COR-L47 (cell line): ENCODE results near the gene SYPL2.
"Not testable (repeated sequence)": the region's sequence is repeated elsewhere in the genome, so short reads cannot be mapped to it uniquely, and the experiment has no call there.

Source experiments
- DNase-seq: peaks from one replicate; lab custom pipeline; 2025; lab: John Stamatoyannopoulos, UW

Gene SYPL2

DNA sequence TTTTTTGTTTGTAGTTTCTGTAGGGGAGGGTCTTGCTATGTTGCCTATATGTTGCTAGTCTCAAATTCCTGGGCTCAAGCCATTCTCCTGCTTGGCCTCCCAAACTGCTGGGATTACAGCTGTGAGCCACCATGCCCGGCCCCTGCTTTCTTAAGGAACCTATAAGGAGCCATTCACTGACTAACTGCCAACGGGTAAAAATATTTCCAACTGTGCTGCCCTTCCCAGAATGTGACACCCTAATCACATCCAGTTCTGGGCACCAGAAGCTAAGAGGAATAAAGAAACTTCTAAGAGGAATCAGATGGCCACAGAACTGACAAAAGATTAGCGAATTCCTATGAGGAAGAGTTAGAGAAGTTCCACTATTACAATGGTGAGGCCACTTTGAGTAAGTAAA, 6.4 kb downstream of the SYPL2 start:
- no peak for DNase-seq

DNA sequence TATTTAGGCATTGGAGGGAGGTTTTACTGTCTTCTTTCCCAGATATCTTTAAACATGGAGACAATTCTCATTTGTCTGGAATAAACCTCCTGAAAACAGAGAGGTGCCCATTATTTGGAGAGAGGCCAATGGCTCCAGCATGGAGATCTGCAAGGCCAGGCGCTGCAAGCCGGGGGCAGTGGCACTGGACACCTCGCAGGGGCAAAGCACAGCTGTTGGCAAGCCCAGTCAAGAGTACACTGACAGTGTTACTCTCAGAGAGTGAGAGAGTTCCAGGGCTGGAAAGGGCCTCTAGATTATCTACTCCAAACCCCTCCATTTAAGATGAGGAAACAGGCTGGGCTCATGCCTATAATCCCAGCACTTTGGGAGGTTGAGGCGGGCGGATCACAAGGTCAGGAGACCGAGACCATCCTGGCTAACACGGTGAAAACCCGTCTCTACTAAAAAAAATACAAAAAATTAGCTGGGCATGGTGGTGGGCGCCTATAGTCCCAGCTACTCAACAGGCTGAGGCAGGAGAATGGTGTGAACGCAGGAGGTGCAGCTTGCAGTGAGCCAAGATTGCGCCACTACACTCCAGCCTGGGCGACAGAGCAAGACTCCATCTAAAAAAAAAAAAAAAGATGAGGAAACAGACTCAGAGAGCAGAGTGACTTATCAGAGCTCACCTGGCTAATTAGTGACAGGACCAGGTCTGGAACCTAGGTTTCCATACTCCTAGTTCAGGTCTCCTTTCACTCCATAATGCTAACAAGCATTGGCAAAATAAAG, 7.1 kb downstream of the SYPL2 start:
- DNase-seq = not testable (repeated sequence)

DNA sequence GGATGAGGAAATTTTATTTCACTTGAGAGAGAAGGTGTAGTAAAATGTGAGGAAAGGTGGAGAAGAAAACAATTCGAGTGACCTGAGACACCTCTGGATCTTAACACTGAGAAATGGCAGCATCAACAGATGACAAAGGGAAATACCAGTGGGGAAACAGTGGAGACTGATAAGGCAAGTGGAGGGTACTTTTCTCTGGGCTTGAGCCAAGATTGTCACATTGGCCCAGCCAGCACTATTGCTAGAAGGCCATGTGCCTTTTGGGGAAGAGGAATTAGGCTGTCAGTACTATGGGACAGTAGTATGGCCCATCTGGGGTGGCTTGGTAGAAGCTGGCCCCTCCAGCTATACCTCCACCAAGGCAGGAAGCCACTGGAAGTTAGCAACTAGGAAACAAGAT, 8.4 kb downstream of the SYPL2 start:
- no peak for DNase-seq

DNA sequence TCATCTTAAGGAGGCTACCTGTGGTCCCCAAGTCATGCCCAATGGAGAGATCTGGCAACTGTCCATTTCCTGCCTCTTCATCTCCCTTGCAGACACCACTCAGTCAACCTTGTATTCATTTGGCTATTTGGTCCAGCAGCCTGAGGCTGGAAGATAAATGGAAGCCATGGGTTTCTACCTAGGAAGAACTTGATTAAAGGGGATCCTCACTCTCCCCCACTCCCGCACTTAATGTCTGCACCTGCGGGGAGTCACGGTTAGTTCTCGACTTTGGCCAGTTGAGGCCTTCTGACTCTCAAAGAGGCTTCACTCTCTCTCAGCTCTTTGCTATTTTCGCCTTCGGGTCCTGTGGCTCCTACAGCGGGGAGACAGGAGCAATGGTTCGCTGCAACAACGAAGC, 8.9 kb downstream of the SYPL2 start:
- no peak for DNase-seq

DNA sequence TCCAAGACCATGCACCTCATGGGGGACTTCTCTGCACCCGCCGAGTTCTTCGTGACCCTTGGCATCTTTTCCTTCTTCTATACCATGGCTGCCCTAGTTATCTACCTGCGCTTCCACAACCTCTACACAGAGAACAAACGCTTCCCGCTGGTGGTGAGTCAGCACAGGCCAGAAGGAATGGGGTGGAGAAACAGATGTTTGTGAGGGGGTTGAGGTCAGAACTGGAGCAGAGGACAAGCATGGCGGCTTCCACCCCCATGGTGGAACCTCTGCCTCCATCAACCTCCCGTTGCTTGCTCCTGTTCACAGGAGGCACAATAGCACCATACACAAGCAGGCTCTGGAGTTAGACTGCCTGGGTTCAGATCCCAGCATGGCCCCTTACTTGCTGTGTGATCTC, 10.5 kb downstream of the SYPL2 start:
- DNase-seq = no peak

DNA sequence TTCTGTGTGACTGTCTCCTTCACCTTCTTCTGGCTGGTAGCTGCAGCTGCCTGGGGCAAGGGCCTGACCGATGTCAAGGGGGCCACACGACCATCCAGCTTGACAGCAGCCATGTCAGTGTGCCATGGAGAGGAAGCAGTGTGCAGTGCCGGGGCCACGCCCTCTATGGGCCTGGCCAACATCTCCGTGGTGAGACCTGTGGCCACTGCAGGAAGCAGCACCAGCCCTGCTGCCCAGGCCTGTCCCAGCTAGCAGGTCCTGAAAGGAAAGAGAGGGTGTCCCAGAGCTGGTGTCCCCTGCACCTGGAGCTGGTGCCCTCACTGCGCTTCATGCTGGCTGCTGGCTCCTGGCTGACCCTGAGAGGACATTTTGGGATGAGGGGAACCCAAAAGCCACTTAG, 11.5 kb downstream of the SYPL2 start:
- DNase-seq = no peak

DNA sequence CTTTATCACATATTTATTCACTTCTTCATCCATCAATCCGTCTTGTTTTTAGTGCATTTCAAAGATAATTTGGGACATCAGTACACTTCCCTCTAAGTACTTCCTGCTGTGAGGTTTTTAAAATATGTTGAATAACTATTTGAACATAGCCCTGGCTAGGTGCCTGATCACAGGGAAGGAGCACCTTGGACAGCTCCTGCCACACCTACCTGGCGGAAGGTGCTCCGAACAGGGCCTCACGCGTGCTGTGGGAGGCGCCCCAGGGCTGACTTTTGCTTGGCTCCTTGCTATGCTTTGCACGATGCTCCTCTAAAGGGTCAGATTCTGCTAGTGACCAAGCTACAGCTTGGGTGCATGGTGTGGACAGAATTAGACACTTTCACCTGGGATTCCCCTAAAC, 12.5 kb downstream of the SYPL2 start:
- no peak for DNase-seq

DNA sequence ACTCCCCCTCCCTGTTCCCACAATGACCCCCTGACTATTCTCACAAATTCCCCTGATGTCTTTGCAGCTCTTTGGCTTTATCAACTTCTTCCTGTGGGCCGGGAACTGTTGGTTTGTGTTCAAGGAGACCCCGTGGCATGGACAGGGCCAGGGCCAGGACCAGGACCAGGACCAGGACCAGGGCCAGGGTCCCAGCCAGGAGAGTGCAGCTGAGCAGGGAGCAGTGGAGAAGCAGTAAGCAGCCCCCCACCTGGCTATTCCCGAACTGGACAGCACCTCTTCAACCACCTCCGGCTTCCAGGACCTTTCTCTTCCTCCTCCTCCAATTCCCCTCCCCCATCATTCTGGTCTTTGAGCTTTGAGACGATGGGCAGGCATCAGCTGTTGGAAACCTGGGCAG, 13.0 kb downstream of the SYPL2 start:
- no peak for DNase-seq

DNA sequence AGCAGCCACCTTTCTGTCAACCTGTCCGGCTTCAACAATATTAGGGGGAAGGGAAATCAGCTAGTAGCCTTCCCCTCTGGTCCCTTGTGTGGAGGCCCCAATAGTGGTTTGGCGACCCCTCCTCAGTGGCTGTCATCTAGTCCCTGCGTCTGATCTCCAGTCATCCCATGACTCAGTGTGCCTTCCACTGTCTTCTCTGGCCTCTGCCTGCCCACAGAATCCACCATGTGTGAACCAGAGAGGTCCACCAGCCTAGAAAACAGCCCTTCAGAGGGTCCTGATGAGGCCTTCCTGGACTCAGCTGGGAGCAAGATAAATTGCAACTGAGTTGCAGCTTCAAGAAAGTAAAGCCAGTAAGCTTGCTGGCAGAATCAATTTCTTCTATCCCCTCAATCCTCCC, 13.6 kb downstream of the SYPL2 start:
- DNase-seq = no peak

DNA sequence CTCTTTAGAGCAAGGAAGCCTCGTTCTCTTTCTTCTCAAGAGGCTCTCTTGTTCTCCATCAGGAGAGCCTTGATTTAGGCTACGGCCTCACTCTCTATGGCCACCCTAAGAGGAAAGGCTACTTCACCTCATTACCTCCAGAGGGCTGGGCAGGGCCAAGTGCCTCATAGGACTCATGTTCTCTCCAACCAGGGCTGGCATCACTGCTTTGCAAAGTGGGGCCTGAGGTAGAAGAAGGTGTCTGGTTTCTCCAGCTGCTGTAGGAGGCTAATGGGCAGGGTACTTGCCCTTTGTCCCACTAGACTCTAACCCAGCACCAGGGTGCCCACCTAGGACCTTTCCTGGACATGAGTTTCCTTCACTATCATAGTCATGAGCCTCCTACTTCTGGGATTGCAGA, 15.3 kb downstream of the SYPL2 start:
- DNase-seq = no peak

DNA sequence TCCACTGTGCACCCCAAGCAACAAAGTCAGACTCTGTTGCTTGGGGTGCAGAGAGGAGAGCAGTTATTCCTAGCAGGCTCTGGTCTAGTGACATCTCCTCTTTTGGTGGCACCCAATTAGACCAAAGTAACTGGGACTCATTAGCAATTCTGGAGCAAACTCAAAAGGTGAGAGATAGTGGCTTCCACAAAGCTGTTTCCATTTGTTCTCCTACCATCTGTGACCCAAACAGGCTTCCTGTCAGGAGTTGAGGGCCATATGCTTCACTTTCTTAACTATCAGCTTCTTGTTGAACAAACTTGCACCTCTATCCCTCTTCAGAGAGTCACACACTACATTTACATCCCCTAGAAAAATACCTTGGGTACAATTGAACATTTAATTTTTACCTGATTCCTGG, 15.9 kb downstream of the SYPL2 start:
- DNase-seq = no peak

DNA sequence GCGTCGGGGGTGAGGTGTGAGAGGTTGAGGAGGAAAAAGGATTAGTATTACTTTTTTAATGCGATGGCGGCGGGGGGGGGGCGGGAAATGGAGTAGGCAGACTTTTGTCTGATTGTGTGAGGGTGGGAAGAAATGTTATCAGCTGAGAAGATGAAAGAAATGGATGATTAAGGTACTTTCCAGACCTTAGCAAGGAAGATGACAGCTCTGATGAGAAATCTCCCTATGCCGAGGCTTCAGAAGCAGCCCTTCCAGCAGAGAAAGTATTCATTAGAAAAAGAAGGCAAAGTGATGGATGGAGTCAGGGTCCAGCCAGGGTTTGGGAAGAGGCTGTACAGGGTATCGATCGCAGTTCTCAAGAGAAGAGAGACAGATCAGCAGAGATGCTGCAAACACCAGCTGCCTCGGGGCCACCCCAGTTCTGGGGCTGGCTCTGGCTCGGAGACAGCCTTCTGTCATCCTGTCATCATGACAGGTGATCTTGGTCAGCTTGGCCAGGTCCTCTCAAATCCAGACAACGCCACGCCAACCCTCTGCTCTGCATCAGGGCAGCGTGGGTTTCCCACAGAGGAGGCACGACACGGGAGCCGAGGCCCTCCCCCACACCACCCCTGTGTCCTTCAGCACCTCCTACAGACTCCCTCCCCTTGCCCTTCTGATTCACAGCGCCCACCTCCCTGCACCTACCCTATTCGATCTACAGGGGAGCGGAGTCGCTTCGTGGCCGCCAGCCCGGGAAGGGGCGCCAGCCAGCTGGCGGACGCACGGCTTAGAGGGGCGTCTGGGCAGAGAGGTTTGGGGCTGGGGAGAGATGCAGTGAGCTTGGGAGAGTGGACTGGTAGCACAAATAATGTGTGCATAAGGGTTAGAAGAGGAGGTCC, 16.7 kb downstream of the SYPL2 start:
- DNase-seq = peak; percentile 72

DNA sequence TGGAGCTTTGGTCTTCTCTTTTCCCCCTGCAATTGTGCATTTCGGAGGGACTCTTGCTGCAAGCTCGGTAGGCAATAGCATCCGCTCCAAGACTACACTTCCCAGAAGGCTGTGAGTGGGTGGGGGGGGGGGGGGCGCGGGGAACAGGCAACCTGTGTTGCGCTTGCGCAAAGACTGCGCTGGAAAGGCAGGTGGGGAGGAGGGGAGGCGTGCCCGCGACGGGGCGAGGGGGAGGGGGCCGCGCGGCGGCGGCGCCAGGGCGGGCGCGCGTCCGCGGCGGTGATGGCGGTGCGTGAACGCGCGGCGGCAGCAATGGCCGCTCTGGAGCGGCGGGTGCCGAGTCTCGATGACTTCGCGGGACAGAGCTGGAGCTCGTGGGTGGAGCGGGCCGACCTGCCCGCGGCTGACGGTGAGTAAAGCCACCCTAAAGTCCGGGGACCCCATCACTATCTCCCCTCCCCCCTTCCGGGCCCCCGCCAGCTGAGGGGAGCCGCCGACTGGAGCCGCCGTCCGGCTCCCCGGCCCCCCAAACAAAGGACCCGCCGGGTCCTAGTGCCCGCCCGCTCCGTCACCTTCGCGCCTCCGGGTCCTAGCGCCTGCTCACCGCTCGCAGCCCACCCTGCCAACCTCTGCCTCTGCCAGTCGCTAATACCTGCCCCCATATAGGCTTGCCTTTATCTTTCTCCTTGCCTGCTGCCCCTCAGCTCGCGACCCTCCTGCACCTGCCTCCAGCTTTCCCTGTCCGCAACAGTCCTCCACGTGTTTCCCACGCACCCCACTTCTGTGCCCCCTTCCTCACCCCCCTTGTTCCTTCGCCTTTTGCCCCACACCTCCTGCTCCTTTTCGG, 17.5 kb downstream of the SYPL2 start, which contains the start of gene ATXN7L2:
TSS of gene ATXN7L2 (plus strand) at position 234 of the 847 bp plus-strand sequence. CDS start at position 283, 49 bp downstream.
- DNase-seq = peak; percentile 87

DNA sequence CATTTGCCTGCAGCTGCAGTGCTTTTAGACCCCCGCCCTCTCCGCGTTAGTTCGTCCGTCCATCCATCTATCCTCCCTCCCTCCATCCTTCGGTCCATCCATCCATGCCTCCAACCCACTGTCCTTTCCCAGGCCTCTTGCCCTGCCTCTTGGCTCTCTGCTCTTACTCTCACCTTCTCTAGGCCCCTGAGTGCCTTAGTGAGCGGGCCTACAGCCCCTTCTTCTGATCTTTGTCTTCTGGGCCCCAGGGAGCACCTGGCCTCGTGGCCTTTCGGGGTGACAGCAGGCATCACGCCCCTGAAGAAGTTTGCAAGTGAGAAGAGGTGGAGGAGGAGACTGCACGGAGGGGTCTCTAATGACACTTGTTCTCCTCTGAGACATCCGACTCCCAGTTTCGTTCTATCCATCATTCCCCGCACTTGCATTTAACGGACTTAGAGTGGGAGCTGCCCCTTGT, 18.2 kb downstream of the SYPL2 start:
- DNase-seq = no peak

DNA sequence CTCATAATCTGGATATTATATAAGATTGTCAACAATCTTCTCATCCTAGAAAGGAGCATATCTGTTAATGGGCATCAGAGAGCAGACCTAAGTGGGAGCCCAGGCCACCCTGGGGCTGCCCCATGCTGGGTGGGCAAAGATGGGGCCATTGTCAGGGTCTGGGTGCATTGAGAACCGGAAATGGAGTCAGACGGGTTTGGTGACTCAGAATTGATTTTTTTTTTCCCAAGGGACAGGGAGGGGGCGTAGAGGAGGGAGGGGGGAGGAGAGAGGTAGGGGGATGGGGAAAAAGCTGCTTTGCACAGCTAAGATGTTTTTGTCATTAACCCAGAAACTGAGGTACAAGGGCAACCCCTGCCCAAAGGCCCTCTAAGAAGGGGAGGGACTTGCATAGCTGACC, 18.7 kb downstream of the SYPL2 start:
- peak; percentile 12 for DNase-seq

DNA sequence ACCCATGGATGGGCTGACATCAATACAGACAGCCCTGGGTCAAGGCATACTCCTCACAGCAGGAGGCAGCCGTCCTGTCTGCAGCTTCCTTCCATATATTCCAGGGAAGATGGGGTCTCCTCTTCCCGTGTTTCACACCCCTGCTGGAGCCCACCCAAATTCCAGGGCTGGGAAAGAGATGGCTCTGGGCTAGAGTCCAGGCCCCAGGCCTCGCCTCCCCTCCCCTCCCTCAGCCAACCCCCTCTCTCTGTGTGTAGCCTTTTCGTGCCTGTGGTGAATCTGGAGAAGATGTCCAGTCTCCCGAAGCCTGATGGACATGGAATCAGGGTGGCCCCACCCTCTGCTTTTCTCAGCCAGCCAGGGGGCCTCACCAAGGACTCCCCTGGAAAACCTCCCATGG, 20.9 kb downstream of the SYPL2 start:
- DNase-seq = no peak

DNA sequence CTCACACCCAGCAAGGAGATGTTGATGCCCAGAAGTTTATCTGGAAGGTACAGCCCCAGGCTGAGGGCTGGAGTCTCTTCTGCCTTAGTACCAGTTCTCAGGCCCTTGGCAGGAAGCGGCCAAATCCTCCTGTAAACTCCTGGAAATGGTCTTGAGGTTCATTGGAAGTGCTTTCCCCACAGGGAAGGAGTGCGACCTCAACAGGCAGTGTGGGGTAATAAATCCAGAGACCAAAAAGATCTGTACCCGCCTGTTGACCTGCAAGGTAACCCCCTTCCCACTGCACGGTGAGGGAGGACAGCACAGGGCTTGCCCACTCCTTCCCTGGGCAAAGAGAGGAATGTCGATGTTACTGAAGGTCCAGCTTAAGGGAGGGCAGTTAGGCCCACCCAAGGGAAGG, 21.9 kb downstream of the SYPL2 start:
- DNase-seq = no peak

DNA sequence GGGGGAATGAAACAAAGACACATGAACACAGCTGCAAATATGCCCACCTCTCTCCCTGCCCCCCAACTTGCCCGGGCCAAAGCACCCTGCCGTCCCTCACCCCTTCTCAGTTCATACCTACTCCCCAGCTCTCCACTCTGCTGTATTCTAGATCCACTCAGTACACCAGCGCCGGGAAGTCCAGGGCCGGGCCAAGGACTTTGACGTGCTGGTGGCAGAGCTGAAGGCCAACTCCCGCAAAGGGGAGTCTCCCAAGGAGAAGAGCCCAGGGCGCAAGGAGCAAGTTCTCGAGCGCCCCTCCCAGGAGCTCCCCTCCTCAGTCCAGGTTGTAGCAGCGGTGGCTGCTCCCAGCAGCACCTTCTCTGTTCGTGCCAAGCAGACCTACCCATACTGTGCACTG, 22.4 kb downstream of the SYPL2 start:
- DNase-seq = no peak

DNA sequence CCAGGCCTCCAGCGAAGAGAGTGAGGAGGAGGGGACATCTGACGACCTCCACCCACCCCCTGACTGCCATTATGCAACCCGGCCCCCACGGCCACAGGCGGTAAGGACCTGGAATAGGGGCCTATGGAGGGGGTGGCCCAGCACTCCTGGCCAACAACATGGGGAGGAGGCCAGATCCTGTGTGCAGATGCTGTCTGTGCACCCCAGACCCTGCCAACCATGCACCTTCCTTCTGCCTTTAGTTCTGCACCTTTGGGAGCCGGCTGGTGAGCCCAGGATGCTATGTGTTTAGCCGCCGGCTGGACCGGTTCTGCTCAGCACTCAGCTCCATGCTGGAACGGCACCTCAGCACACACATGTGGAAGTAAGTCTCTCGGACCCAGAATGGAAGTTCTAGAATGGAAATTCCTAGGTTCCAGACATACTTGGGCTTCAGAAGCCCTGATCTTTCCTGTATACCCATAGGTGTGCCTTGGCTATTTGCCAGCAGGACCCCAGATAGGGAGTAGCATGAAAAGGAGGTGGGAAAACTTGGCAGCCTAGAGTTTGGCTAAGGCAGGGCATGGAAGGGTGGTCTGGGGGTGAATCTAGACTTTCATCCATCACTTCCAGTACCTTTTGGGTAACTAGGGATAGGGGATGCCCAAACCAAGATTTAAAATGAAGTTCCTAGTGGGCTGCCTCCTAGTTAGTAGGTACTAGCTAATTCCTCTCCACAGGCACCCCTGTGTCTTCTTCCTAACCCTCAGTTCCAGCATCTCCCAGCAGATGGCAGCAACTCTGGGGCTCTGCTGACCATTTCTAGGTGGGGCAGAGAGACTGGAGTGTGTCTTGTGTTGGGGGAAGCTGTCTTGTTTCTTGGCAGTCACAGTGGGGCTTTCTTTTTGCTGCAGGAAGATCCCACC, 23.9 kb downstream of the SYPL2 start:
- DNase-seq = peak; percentile 43

DNA sequence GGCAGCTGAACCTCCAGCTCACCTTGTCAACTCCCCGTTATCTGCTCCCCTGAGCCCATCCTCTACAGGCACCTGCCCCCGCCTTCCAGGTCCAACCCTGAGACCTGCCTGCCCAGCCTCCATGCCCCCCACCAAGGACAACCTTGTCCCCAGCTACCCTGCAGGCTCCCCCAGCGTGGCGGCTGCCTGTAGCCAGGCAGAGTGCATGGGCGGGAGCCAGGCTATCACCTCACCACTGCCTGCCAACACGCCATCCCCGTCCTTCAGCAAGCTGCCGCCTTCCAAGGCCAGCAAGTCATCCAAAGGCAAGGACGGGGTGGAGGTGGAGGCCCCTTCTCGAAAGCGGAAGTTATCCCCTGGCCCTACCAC, 24.6 kb downstream of the SYPL2 start:
- no peak for DNase-seq

DNA sequence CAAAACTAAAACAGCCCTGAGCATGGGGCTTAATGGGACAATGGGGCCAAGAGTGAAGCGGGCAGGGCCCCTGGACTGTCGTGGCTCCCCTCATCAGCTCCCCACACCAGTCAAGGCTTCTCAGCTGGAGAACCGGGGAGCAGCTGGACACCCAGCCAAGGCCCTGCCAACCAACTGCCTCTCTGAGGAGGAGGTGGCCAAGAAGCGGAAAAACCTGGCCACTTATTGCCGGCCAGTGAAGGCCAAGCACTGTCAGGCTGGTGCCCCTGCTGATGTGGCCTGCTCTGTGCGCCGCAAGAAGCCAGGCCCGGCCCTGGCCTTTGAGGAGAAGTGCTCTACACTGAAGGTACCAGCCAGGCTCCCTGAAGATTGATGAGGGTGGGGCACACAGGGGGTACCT, 25.0 kb downstream of the SYPL2 start:
- DNase-seq = no peak
